ENCODE results near the gene SALL1.

The SALL1 gene

GRCh38 chr16:51144203-51144602, 6.9 kb downstream of the SALL1 start:
- H3K36me3 ChIP-seq (ENCODE audit: control insufficient read depth, low read length), result no peaks in the 10 kb centered on the region
- no peaks in the 10 kb centered on the region for H3K79me2 ChIP-seq (ENCODE audit: control insufficient read depth, low read length)
- no peaks in the 10 kb centered on the region for H3F3A ChIP-seq (ENCODE audit: control insufficient read depth, insufficient read depth)
- no peak for TF ChIP-seq EZH2phosphoT487 (IDR thresholded peaks at IDR 0.05; ENCODE audit: borderline replicate concordance, low read length)
- TF ChIP-seq, protein P1, sequence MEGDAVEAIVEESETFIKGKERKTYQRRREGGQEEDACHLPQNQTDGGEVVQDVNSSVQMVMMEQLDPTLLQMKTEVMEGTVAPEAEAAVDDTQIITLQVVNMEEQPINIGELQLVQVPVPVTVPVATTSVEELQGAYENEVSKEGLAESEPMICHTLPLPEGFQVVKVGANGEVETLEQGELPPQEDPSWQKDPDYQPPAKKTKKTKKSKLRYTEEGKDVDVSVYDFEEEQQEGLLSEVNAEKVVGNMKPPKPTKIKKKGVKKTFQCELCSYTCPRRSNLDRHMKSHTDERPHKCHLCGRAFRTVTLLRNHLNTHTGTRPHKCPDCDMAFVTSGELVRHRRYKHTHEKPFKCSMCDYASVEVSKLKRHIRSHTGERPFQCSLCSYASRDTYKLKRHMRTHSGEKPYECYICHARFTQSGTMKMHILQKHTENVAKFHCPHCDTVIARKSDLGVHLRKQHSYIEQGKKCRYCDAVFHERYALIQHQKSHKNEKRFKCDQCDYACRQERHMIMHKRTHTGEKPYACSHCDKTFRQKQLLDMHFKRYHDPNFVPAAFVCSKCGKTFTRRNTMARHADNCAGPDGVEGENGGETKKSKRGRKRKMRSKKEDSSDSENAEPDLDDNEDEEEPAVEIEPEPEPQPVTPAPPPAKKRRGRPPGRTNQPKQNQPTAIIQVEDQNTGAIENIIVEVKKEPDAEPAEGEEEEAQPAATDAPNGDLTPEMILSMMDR (IDR thresholded peaks at IDR 0.05; ENCODE audit: low read depth, low read length, poor library complexity, severe bottlenecking), result no peak
- no peak overlapping the region for H3K4me2 ChIP-seq (ENCODE audit: low read length)
- H3K9me2 ChIP-seq (replicated peaks; ENCODE audit: control insufficient read depth, low read length), result no peaks in the 10 kb centered on the region
- H3K4me1 ChIP-seq (ENCODE audit: control insufficient read depth, low read length), result no peaks in the 10 kb centered on the region
- no peaks in the 10 kb centered on the region for H4K20me1 ChIP-seq (ENCODE audit: control insufficient read depth, insufficient read depth, low read depth, low read length)
- no peaks in the 10 kb centered on the region for H3K27me3 ChIP-seq (ENCODE audit: control insufficient read depth, low read length)
- peaks cover 6% of the 10 kb centered on the region; the same call in 1 of the 2 replicates for H3K9me3 ChIP-seq (ENCODE audit: control insufficient read depth, insufficient read depth, low read length)
- no peak overlapping the region for H3K4me3 ChIP-seq (ENCODE audit: low read length)
- H3K27ac ChIP-seq (ENCODE audit: low read depth, low read length), result no peak overlapping the region

DNA sequence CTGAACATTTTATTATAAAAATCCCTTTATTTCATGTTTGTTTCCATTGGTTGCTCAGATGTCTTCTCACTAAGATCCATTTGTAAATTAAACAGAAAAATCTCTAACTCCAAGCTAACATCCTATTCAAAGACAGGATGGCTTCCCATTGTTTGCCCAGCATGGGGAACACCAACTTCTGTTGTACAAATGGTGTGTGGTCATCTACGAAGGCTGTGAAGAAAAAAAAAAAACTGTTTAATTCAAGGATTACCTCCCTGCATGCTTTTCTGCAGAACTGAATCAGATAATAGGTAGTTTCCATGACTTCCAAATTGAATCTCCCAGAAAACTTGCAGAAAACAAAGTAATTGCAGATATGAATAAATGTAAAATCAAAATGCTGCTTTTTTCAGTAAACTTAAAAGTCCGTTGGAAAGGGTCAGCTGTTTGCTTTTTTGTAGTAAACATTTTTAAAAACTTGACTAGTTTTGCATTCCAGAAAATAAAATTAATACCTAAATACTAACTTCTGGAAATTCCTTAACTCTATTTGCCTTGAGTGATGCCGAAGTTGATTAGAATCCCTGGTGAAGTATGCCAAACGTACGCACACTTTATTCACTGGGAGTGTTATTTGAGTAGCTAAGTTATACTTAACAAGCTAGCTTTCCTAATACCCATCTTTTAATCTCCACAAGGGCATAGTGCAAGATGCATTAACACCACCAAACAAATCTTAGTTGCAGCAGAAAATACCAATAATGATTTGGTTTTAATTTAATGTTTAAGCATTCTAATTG, 7.7 kb downstream of the SALL1 start:
- Histone ChIP-seq H3K9me2 (replicated peaks; ENCODE audit: control insufficient read depth, low read length) (no peaks in the 10 kb centered on the region), H3K79me2 (ENCODE audit: control insufficient read depth, low read length) (no peaks in the 10 kb centered on the region), H3K36me3 (ENCODE audit: control insufficient read depth, low read length) (no peaks in the 10 kb centered on the region), H3K27me3 (ENCODE audit: control insufficient read depth, low read length) (no peaks in the 10 kb centered on the region), H3K4me1 (ENCODE audit: control insufficient read depth, low read length) (no peaks in the 10 kb centered on the region), H3K27ac (ENCODE audit: low read depth, low read length) (no peak overlapping the region), H3K4me3 (ENCODE audit: low read length) (no peak overlapping the region), H3K9me3 (ENCODE audit: control insufficient read depth, insufficient read depth, low read length) (peaks cover 6% of the 10 kb centered on the region; the same call in 1 of the 2 replicates), H4K20me1 (ENCODE audit: control insufficient read depth, insufficient read depth, low read depth, low read length) (no peaks in the 10 kb centered on the region), H3F3A (ENCODE audit: control insufficient read depth, insufficient read depth) (no peaks in the 10 kb centered on the region), H3K4me2 (ENCODE audit: low read length) (no peak overlapping the region)
- no peak for TF ChIP-seq EZH2phosphoT487 (IDR thresholded peaks at IDR 0.05; ENCODE audit: borderline replicate concordance, low read length)
- TF ChIP-seq, protein P1 (IDR thresholded peaks at IDR 0.05; ENCODE audit: low read depth, low read length, poor library complexity, severe bottlenecking), result no peak

DNA sequence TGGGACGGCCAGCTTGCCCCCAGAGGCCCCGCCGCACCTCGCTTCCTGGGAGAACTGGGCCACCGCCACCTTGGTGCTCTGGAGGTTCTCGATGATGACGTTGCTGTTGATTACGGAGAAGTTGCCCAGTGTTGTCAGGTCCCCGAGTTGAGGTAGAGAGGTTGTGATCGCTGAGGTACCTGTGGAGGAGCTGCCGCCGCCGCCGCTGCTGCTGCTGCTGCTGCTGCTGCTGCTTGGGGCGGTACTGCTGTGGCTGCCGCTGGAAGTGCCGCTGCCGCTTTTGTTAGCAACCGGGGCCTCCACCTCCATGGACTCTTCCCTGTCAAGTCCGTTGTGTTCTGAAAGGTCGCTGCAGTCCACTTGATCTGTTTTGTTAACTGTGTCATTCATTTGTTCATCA, 9.5 kb downstream of the SALL1 start:
- Histone ChIP-seq H3K9me2 (replicated peaks; ENCODE audit: control insufficient read depth, low read length) (no peaks in the 10 kb centered on the region), H3K4me3 (ENCODE audit: low read length) (no peak overlapping the region), H3K36me3 (ENCODE audit: control insufficient read depth, low read length) (no peaks in the 10 kb centered on the region), H3K9me3 (ENCODE audit: control insufficient read depth, insufficient read depth, low read length) (peaks cover 6% of the 10 kb centered on the region; the same call in 1 of the 2 replicates), H3K4me1 (ENCODE audit: control insufficient read depth, low read length) (no peaks in the 10 kb centered on the region), H3K27ac (ENCODE audit: low read depth, low read length) (no peak overlapping the region), H3K79me2 (ENCODE audit: control insufficient read depth, low read length) (no peaks in the 10 kb centered on the region), H3F3A (ENCODE audit: control insufficient read depth, insufficient read depth) (no peaks in the 10 kb centered on the region), H4K20me1 (ENCODE audit: control insufficient read depth, insufficient read depth, low read depth, low read length) (no peaks in the 10 kb centered on the region), H3K27me3 (ENCODE audit: control insufficient read depth, low read length) (no peaks in the 10 kb centered on the region), H3K4me2 (ENCODE audit: low read length) (no peak overlapping the region)
- TF ChIP-seq EZH2phosphoT487 (IDR thresholded peaks at IDR 0.05; ENCODE audit: borderline replicate concordance, low read length), result no peak
- TF ChIP-seq, protein P1 (IDR thresholded peaks at IDR 0.05; ENCODE audit: low read depth, low read length, poor library complexity, severe bottlenecking), result no peak
